ENCODE results near the gene MAML2. TPM values are rescaled to one million over a fixed set of nuclear protein-coding genes. Genes with fewer than 3 reads are reported as not detected.

MAML2 gene
- total RNA-seq, 2 experiments from 2014 or later: 23.9 to 37.1 TPM

- Mint-ChIP-seq H3K27me3 (no peaks in the 10 kb centered on the region), H3K27ac (peak overlapping the region; percentile 97), H3K9me3 (ENCODE audit: low read depth) (peaks cover 1% of the 10 kb centered on the region), H3K4me3 (peak overlapping the region; percentile 34), H3K4me1 (peaks cover 90% of the 10 kb centered on the region), H3K36me3 (ENCODE audit: low read depth) (peaks cover 50% of the 10 kb centered on the region)
- ATAC-seq (peak; percentile 71), DNase-seq (peak; percentile 68)
- intact Hi-C loops (cut with DNase I, micrococcal nuclease): loop anchor here (1.0 to 10.0 kb wide), 8 partner anchors 11 to 515 kb away; partner anchors contain the start of gene MAML2 (in 1 of the 2)
- ChIA-PET CTCF (interaction anchor here (1.1 to 1.6 kb wide), 4 partner anchors 10 to 144 kb away, joined by 3 to 6 read pairs (median 4); partner anchors contain the start of gene MAML2), POLR2A (no interaction called here)
These were observed 143.4 kb downstream of the MAML2 start for GRCh38 chr11:96199563-96200025.

GRCh38 chr11:96197801-96198701 is 144.9 kb downstream of the MAML2 start:
- H3K4me3 Mint-ChIP-seq: peak overlapping the region; percentile 16
- H3K4me1 Mint-ChIP-seq: peaks cover 90% of the 10 kb centered on the region
- DNase-seq (no peak), ATAC-seq (peak; percentile 50)
- intact Hi-C loops (cut with DNase I, micrococcal nuclease): loop anchor here in 1 of 2 experiments (2.0 to 10.0 kb wide), 3 partner anchors 37 to 513 kb away; partner anchors contain the start of gene MAML2
- ChIA-PET POLR2A (interaction anchor here (0.6 to 1.7 kb wide), 5 partner anchors 11 to 145 kb away, joined by 4 to 12 read pairs (median 7); partner anchors contain the start of gene MAML2), CTCF (interaction anchor here (0.6 to 2.3 kb wide), 6 partner anchors 9 to 361 kb away, joined by 3 to 13 read pairs (median 4); partner anchors contain the start of gene MAML2)
- peak overlapping the region; percentile 91 for H3K27ac Mint-ChIP-seq
- H3K27me3 Mint-ChIP-seq: no peaks in the 10 kb centered on the region
- H3K9me3 Mint-ChIP-seq (ENCODE audit: low read depth): peaks cover 1% of the 10 kb centered on the region
- peaks cover 49% of the 10 kb centered on the region for H3K36me3 Mint-ChIP-seq (ENCODE audit: low read depth)

GRCh38 chr11:96197103-96197502 is 145.9 kb downstream of the MAML2 start:
- intact Hi-C loops (cut with DNase I, micrococcal nuclease): loop anchor here in 1 of 2 experiments (10.0 kb wide), 1 partner anchor 512 kb away; no protein-coding TSS in a partner anchor
- H3K27me3 Mint-ChIP-seq: no peaks in the 10 kb centered on the region
- CTCF ChIA-PET: interaction anchor here (1.0 to 2.3 kb wide), 2 partner anchors 8 to 10 kb away, joined by 5 to 13 read pairs; no protein-coding TSS in a partner anchor
- H3K4me3 Mint-ChIP-seq: no peak overlapping the region
- ATAC-seq (no peak), DNase-seq (no peak)
- POLR2A ChIA-PET: interaction anchor here (0.7 to 1.7 kb wide), 3 partner anchors 10 to 227 kb away, joined by 3 to 9 read pairs (median 3); no protein-coding TSS in a partner anchor
- H3K36me3 Mint-ChIP-seq (ENCODE audit: low read depth): peaks cover 51% of the 10 kb centered on the region
- H3K9me3 Mint-ChIP-seq (ENCODE audit: low read depth): peaks cover 1% of the 10 kb centered on the region
- peak overlapping the region; percentile 91 for H3K27ac Mint-ChIP-seq
- peaks cover 92% of the 10 kb centered on the region for H3K4me1 Mint-ChIP-seq

GRCh38 chr11:96196181-96196662 is 146.8 kb downstream of the MAML2 start:
- intact Hi-C loops (cut with DNase I, micrococcal nuclease): loop anchor here in 1 of 2 experiments (10.0 kb wide), 1 partner anchor 511 kb away; no protein-coding TSS in a partner anchor
- H3K4me1 Mint-ChIP-seq: peaks cover 93% of the 10 kb centered on the region
- H3K27ac Mint-ChIP-seq: peak overlapping the region; percentile 81
- ChIA-PET POLR2A (no interaction called here), CTCF (interaction anchor here (0.6 kb wide), 1 partner anchor 15 kb away, joined by 3 read pairs; no protein-coding TSS in a partner anchor)
- H3K4me3 Mint-ChIP-seq: no peak overlapping the region
- ATAC-seq (no peak), DNase-seq (no peak)
- no peaks in the 10 kb centered on the region for H3K27me3 Mint-ChIP-seq
- peaks cover 56% of the 10 kb centered on the region for H3K36me3 Mint-ChIP-seq (ENCODE audit: low read depth)
- peaks cover 1% of the 10 kb centered on the region for H3K9me3 Mint-ChIP-seq (ENCODE audit: low read depth)

- H3K4me1 Mint-ChIP-seq: peaks cover 92% of the 10 kb centered on the region
- intact Hi-C loops (cut with DNase I, micrococcal nuclease): loop anchor here in 1 of 2 experiments (10.0 kb wide), 1 partner anchor 511 kb away; no protein-coding TSS in a partner anchor
- H3K27me3 Mint-ChIP-seq: no peaks in the 10 kb centered on the region
- no peak for ATAC-seq
- peak overlapping the region; percentile 81 for H3K27ac Mint-ChIP-seq
- DNase-seq: no peak
- ChIA-PET CTCF (interaction anchor here (2.1 kb wide), 1 partner anchor 147 kb away, joined by 6 read pairs; the partner anchor contains the start of gene MAML2), POLR2A (no interaction called here)
- peaks cover 58% of the 10 kb centered on the region for H3K36me3 Mint-ChIP-seq (ENCODE audit: low read depth)
- peaks cover 3% of the 10 kb centered on the region for H3K9me3 Mint-ChIP-seq (ENCODE audit: low read depth)
- H3K4me3 Mint-ChIP-seq: no peak overlapping the region
These were observed 147.3 kb downstream of the MAML2 start for GRCh38 chr11:96195671-96196070.

- H3K36me3 Mint-ChIP-seq (ENCODE audit: low read depth): peaks cover 59% of the 10 kb centered on the region
- peak overlapping the region; percentile 11 for H3K4me3 Mint-ChIP-seq
- H3K27me3 Mint-ChIP-seq: no peaks in the 10 kb centered on the region
- DNase-seq (no peak), ATAC-seq (peak; percentile 10)
- intact Hi-C loops (cut with DNase I, micrococcal nuclease): loop anchor here in 1 of 2 experiments (10.0 kb wide), 1 partner anchor 510 kb away; no protein-coding TSS in a partner anchor
- H3K9me3 Mint-ChIP-seq (ENCODE audit: low read depth): peaks cover 3% of the 10 kb centered on the region
- peak overlapping the region; percentile 81 for H3K27ac Mint-ChIP-seq
- peaks cover 92% of the 10 kb centered on the region for H3K4me1 Mint-ChIP-seq
- POLR2A ChIA-PET: no interaction called here
- CTCF ChIA-PET: interaction anchor here (1.1 to 2.1 kb wide), 5 partner anchors 17 to 182 kb away, joined by 3 to 6 read pairs (median 4); partner anchors contain the start of gene MAML2
These were observed 148.2 kb downstream of the MAML2 start for GRCh38 chr11:96194581-96195374.

- DNase-seq (no peak), ATAC-seq (no peak)
- ChIA-PET CTCF (interaction anchor here (0.7 to 2.1 kb wide), 5 partner anchors 22 to 181 kb away, joined by 3 to 6 read pairs (median 4); partner anchors contain the start of gene MAML2), POLR2A (no interaction called here)
- H3K36me3 Mint-ChIP-seq (ENCODE audit: low read depth): peaks cover 52% of the 10 kb centered on the region
- intact Hi-C loops (cut with DNase I, micrococcal nuclease): loop anchor here in 1 of 2 experiments (10.0 kb wide), 1 partner anchor 509 kb away; no protein-coding TSS in a partner anchor
- H3K27ac Mint-ChIP-seq: peak overlapping the region; percentile 81
- H3K9me3 Mint-ChIP-seq (ENCODE audit: low read depth): peaks cover 3% of the 10 kb centered on the region
- peak overlapping the region; percentile 11 for H3K4me3 Mint-ChIP-seq
- no peaks in the 10 kb centered on the region for H3K27me3 Mint-ChIP-seq
- H3K4me1 Mint-ChIP-seq: peaks cover 93% of the 10 kb centered on the region
These were observed 149.1 kb downstream of the MAML2 start for GRCh38 chr11:96193745-96194443.

GRCh38 chr11:96191752-96192151 is 151.2 kb downstream of the MAML2 start:
- POLR2A ChIA-PET: no interaction called here
- Mint-ChIP-seq H3K36me3 (ENCODE audit: low read depth) (peaks cover 35% of the 10 kb centered on the region), H3K9me3 (ENCODE audit: low read depth) (peaks cover 3% of the 10 kb centered on the region), H3K4me1 (peaks cover 93% of the 10 kb centered on the region), H3K27me3 (no peaks in the 10 kb centered on the region), H3K4me3 (no peak overlapping the region), H3K27ac (no peak overlapping the region)
- intact Hi-C loops (cut with DNase I, micrococcal nuclease): loop anchor here in 1 of 2 experiments (10.0 kb wide), 1 partner anchor 507 kb away; no protein-coding TSS in a partner anchor
- no peak for ATAC-seq
- CTCF ChIA-PET: interaction anchor here (0.7 to 1.4 kb wide), 4 partner anchors 38 to 152 kb away, joined by 3 to 7 read pairs (median 5); partner anchors contain the start of gene MAML2
- no peak for DNase-seq

- no peak for DNase-seq
- peak overlapping the region; percentile 53 for H3K4me3 Mint-ChIP-seq
- H3K27me3 Mint-ChIP-seq: no peaks in the 10 kb centered on the region
- peak overlapping the region; percentile 91 for H3K27ac Mint-ChIP-seq
- ATAC-seq: peak; percentile 34
- CTCF ChIA-PET: interaction anchor here (0.8 to 2.5 kb wide), 11 partner anchors 8 to 154 kb away, joined by 3 to 15 read pairs (median 4); partner anchors contain the start of gene MAML2
- intact Hi-C loops (cut with DNase I, micrococcal nuclease): loop anchor here (1.0 to 5.0 kb wide), 8 partner anchors 15 to 177 kb away; partner anchors contain the start of gene MAML2 (in 1 of the 2)
- POLR2A ChIA-PET: interaction anchor here (0.6 to 1.8 kb wide), 11 partner anchors 15 to 1125 kb away, joined by 3 to 10 read pairs (median 4); partner anchors contain the start of genes CCDC82, JRKL and MAML2
- H3K4me1 Mint-ChIP-seq: peaks cover 94% of the 10 kb centered on the region
- H3K36me3 Mint-ChIP-seq (ENCODE audit: low read depth): peaks cover 29% of the 10 kb centered on the region
- H3K9me3 Mint-ChIP-seq (ENCODE audit: low read depth): peaks cover 2% of the 10 kb centered on the region
These were observed 153.6 kb downstream of the MAML2 start for GRCh38 chr11:96189351-96189750.

All from activated CD4-positive, alpha-beta T cell treated with anti-CD3 and anti-CD28 coated beads for 36 hours (primary cell).